ENCODE data around the gene RPS15. TPM values are rescaled to one million over a fixed set of nuclear protein-coding genes. Genes with fewer than 3 reads are reported as not detected.

Gene RPS15
- total RNA-seq, 2 donors from 2014 or later = 2,008 to 2,166 TPM

- H3K27ac ChIP-seq = peak overlapping the region; percentile 81 to 90 (median 86)
- intact Hi-C loops (cut with DNase I) = no loop called here
- H3K27me3 ChIP-seq = no peaks in the 10 kb centered on the region
- 6 to 20% methylated on average over 11 to 50 of the region's 52 CpGs for whole genome bisulfite sequencing, 2 donors
- peak; percentile 28 for ATAC-seq
- H3K4me3 ChIP-seq = no peak overlapping the region
- H3K9me3 ChIP-seq = no peaks in the 10 kb centered on the region
- peaks cover 53% of the 10 kb centered on the region for H3K4me1 ChIP-seq
- H3K36me3 ChIP-seq (replicated peaks in 1 of 2; ENCODE audit: insufficient read depth in 1 of 2, low read depth in 2 of 2) = peaks cover 5 to 7% of the 10 kb centered on the region in 2 donors
- peak; percentile 16 to 28 (median 25) for TF ChIP-seq POLR2A (IDR thresholded peaks at IDR 0.05)
- no peak for TF ChIP-seq CTCF (IDR thresholded peaks at IDR 0.05)
- DNase-seq = peak; percentile 68 to 84 (median 80)
Measured at GRCh38 chr19:1395194-1396018, 42.8 kb upstream of the RPS15 start.

- Histone ChIP-seq H3K36me3 (replicated peaks in 1 of 2; ENCODE audit: insufficient read depth in 1 of 2, low read depth in 2 of 2) (peaks cover 5 to 7% of the 10 kb centered on the region in 2 donors), H3K27ac (peak overlapping the region; percentile 81 to 90 (median 86)), H3K4me3 (no peak overlapping the region), H3K27me3 (no peaks in the 10 kb centered on the region), H3K4me1 (peaks cover 61% of the 10 kb centered on the region), H3K9me3 (no peaks in the 10 kb centered on the region)
- 38% methylated on average over 6 to 24 of the region's 25 CpGs for WGBS, 2 donors
- ATAC-seq (no peak), DNase-seq (peak in 1 of 4 donors; percentile 22)
- TF ChIP-seq POLR2A (IDR thresholded peaks at IDR 0.05) = no peak
- TF ChIP-seq CTCF (IDR thresholded peaks at IDR 0.05) = no peak
- intact Hi-C loops (cut with DNase I) = no loop called here
Measured at GRCh38 chr19:1396019-1396767, 42.0 kb upstream of the RPS15 start.

- Histone ChIP-seq H3K4me3 (no peak overlapping the region), H3K27ac (peak overlapping the region in 2 of 4 donors; percentile 82 to 90), H3K27me3 (no peaks in the 10 kb centered on the region), H3K9me3 (no peaks in the 10 kb centered on the region), H3K4me1 (peaks cover 69% of the 10 kb centered on the region), H3K36me3 (replicated peaks in 1 of 2; ENCODE audit: insufficient read depth in 1 of 2, low read depth in 2 of 2) (peaks cover 2 to 7% of the 10 kb centered on the region in 2 donors)
- WGBS, 2 donors = 62 to 81% methylated on average over 31 to 39 of the region's 42 CpGs
- TF ChIP-seq CTCF (IDR thresholded peaks at IDR 0.05) (no peak), POLR2A (IDR thresholded peaks at IDR 0.05) (no peak)
- DNase-seq = peak in 1 of 4 donors; percentile 17
- no peak for ATAC-seq
- intact Hi-C loops (cut with DNase I) = no loop called here
Measured at GRCh38 chr19:1396768-1397679, 41.2 kb upstream of the RPS15 start.

GRCh38 chr19:1397838-1398237 is 40.4 kb upstream of the RPS15 start:
- H3K4me3 ChIP-seq = no peak overlapping the region
- 91 to 92% methylated on average over 8 to 9 of the region's 9 CpGs for WGBS, 2 donors
- H3K4me1 ChIP-seq = peaks cover 78% of the 10 kb centered on the region
- no peaks in the 10 kb centered on the region for H3K9me3 ChIP-seq
- H3K27me3 ChIP-seq = no peaks in the 10 kb centered on the region
- no peak overlapping the region for H3K27ac ChIP-seq
- ATAC-seq (no peak), DNase-seq (no peak)
- intact Hi-C loops (cut with DNase I) = no loop called here
- peaks cover 0 to 5% of the 10 kb centered on the region in 2 donors for H3K36me3 ChIP-seq (replicated peaks in 1 of 2; ENCODE audit: insufficient read depth in 1 of 2, low read depth in 2 of 2)
- TF ChIP-seq CTCF (IDR thresholded peaks at IDR 0.05) (no peak), POLR2A (IDR thresholded peaks at IDR 0.05) (no peak)

All from body of pancreas (tissue), 4 donors.